GM18873 (cell line): ENCODE measurements around the gene MAP4K4.

Source experiments
- ATAC-seq: cut with Tn5 transposase; IDR thresholded peaks from one replicate; pipeline ENCODE4 v1.9.1; 2021; ENCODE audit warnings: mild to moderate bottlenecking, moderate library complexity, moderate number of reproducible peaks; ENCODE audit not compliant: unreplicated experiment, low FRiP score

Gene MAP4K4

DNA sequence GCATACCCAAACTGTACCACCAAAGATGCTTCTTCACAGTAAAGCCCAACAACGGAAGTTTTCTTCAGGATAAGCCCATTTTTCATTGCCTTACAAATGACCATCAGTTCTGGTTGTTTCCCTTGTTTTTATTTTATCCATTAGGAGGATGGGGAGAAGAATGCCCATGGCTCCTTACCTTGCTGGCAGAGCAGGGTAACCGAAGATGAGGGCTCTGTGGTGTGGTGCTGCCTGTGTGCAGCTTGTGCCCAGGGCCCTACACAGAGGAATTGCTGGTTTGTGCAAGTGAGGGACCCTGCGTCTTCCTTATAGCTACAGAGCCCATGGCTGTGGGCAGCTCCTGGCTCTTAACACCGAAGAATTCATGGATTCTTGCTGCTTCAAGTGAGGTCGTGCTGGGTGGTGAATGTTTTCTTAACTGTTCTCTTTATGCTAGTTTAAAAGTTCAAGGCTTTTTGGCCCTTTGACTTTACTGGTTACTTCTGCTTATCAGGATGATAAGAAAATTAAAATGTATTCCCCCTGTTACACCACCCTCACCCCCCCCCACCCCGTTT is 110.6 kb downstream of the MAP4K4 start:
- no peak for ATAC-seq

- ATAC-seq, result no peak
Measured at GRCh38 chr2:101809698-101810097, 112.2 kb downstream of the MAP4K4 start.

DNA sequence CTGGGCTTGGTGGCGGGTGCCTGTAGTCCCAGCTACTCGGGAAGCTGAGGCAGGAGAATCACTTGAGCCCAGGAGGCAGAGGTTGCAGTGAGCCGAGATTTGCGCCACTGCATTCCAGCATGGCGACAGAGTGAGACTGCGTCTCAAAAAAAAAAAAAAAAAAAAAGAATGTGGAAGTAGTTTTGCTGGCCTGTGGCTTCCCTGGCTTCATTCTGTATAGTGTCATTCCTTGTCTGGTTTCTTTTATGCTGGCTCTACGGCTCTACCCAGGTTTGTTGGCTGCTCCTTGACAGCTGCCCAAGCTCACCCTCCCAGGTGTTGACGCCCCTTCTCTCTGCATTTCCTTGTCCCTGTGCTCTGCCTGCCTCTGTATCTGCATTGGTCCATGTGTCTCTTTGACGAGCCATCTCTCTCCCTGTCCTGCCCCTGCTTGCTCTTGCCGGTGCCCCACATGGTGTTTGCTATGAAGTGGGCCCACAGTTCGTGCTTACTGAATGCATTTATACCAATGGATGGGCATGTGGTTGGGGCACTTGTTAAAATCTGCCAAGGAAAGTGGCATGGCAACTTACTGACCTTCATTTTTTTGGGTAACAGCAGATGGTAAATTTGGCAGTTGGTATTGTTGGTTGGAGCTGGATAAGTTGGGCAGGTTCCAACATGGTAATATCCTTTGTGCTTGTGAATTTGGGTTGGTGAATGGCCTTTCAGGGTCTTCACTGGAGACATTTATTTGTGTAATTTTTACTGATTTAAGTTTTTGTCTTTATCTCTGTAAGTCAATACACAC is 113.9 kb downstream of the MAP4K4 start:
- ATAC-seq, result no peak

GRCh38 chr2:101812226-101812625 is 114.7 kb downstream of the MAP4K4 start:
- no peak for ATAC-seq

GRCh38 chr2:101814752-101815151 is 117.2 kb downstream of the MAP4K4 start:
- no peak for ATAC-seq

DNA sequence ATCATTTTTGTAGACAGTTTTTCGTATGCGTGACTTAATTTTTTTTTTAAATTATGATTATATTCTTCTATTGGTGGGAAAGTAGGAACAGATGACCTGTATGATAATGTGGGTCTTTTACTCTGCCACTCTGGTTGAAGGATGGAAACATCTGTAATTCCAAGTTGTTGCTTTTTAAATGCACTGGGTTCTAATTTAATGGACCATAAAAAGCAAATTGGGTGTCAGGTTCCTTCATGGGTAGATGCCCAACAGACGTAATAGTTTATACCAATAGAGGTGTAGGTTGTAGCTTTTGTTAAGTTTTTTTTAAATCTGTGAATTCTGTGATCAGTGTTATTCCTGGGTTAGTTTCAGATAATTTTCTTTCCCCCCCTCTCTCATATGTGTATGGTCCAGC is 117.6 kb downstream of the MAP4K4 start:
- no peak for ATAC-seq

- ATAC-seq, result no peak
Measured at GRCh38 chr2:101815739-101816391, 118.4 kb downstream of the MAP4K4 start.

GRCh38 chr2:101816598-101816997 is 119.1 kb downstream of the MAP4K4 start:
- ATAC-seq, result no peak

- no peak for ATAC-seq
Measured at GRCh38 chr2:101817481-101817880, 120.0 kb downstream of the MAP4K4 start.

DNA sequence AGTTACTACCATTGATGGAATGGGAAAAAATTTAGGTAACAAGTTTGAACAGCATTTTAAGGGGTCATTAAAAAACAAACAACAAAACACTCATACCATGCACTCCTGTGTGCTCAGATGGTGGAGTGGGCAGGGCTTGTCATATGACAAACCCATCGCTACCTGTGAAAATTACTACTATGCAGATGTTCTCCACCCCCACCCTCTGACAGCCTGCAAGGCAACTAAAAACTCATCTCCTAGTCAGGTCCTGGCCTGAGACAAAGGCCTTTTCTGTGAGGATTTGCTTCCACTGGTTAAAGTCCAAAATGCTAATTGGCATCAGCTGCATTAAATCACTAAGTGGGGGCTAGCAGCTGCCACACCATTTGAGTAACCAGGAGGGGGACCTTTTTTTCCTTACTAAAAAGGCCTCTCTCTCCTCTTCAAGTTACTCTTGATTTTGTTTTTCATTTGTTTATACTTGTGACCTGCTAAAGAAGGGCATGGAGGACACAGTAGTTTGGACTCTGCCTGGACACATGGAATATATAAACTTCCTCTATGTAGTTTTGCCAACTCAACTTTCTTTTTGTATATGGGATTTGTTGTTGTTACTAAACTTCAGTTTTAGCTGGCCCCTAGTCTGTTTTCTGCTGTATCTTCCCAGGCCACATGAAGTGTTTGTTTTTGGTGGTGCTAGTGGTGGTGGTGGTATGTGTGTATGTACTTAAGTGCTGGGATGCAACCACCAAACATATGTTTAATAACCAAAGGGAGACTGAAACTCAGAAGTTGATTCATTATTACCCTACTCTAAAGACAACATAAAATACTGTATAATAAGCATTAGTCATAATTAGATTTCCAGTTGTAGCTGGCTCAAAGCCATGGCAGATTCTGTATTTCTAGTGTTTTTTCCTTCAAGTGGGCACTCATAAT is 121.3 kb downstream of the MAP4K4 start:
- ATAC-seq, result no peak

GRCh38 chr2:101820519-101820918 is 123.0 kb downstream of the MAP4K4 start:
- no peak for ATAC-seq

DNA sequence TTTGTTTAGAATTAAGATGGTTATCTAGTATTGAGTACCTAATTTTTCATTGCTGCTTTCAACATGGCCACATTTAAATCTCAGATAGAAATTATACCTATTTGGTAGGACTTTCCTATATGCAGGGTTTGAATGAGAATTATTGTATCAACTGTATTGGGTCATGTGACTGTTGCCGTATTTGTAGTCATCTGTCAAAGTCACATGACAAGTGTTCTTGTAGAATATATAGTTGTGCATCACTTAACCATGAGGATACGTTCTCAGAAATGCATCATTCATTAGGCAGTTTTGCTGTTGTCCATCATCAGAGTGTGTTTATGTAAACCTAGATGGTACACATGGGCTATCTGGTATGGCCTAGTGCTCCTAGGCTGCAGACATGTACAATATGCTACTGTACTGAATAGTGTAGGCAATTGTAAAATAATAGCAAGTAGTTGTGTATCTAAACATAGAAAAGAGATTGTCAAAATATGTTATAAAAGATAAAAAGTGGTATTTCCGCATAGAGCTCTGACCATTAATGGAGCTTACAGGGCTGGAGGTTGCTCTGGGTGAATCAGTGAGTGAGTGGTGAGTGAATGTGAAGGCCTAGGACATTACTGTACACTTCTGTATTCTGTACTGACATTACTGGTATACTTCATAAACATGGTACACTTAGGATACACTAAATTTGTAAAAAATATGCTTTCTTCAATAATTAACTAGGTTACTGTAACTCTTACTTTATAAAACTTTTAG is 123.7 kb downstream of the MAP4K4 start:
- ATAC-seq, result no peak

- ATAC-seq, result no peak
Measured at GRCh38 chr2:101821828-101822458, 124.4 kb downstream of the MAP4K4 start.

GRCh38 chr2:101823347-101823791 is 125.9 kb downstream of the MAP4K4 start:
- ATAC-seq, result peak; percentile 50

- ATAC-seq, result no peak
Measured at GRCh38 chr2:101823859-101824258, 126.4 kb downstream of the MAP4K4 start.

- no peak for ATAC-seq
Measured at GRCh38 chr2:101826716-101827115, 129.2 kb downstream of the MAP4K4 start.

GRCh38 chr2:101827246-101827645 is 129.7 kb downstream of the MAP4K4 start:
- ATAC-seq, result no peak

GRCh38 chr2:101828257-101828656 is 130.8 kb downstream of the MAP4K4 start:
- ATAC-seq, result no peak

DNA sequence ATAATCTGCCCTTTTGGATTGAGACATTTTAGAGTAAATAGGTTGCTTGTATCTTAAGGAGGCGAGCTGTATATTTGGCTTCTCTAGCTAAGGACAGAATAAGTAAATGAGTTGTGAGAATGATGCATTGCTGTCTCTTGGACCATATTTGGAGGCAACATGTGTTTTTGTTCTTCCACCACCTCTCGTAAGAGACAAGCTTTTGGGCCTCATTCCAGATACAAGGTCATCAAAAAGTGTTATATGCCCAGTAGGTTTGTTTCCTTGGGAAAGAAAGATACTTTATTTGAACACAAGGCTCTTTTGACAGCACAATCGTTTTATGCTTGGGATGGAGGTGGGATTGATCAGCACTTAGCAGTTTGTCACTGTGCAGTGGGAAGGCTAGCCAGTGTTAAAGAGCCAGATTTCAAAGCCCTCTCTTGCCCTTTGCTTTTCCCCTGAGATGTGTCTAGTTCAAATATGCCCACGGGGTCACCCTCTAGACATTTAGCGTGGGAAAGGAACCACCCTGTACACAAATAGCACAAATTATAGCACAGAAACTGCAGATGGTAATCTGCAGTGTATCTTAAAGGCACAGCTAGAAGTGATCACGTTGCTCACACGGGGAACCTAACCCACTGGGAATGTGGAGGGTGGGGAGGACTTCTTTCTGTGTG is 131.3 kb downstream of the MAP4K4 start:
- no peak for ATAC-seq
